Stimulated activated CD8-positive, alpha-beta memory T cell treated with anti-CD3 and anti-CD28 coated beads, Interleukin-12 subunit alpha, Interleukin-12 subunit beta, amount 100 ng/mL, for 24 hours (primary cell): ENCODE measurements around the gene ILKAP.
"Not testable (repeated sequence)": the region's sequence is repeated elsewhere in the genome, so short reads cannot be mapped to it uniquely, and the experiment has no call there.

Source experiments
- DNase-seq: peaks from one replicate; pipeline ENCODE4 v3.0.0-alpha.2; 2020; ENCODE audit errors: extremely low read depth

ILKAP gene

GRCh38 chr2:238202326-238203093, 985 bp downstream of the ILKAP start:
- DNase-seq: no peak

- no peak for DNase-seq
These were observed 13.1 kb downstream of the ILKAP start for GRCh38 chr2:238190445-238190844.

GRCh38 chr2:238187618-238188548, 15.6 kb downstream of the ILKAP start:
- DNase-seq: no peak

- DNase-seq: no peak
These were observed 19.7 kb downstream of the ILKAP start for GRCh38 chr2:238183821-238184220.

GRCh38 chr2:238182362-238182761, 21.1 kb downstream of the ILKAP start:
- no peak for DNase-seq

- no peak for DNase-seq
These were observed 22.9 kb downstream of the ILKAP start for GRCh38 chr2:238180554-238180953.

GRCh38 chr2:238176613-238177012, 26.9 kb downstream of the ILKAP start:
- no peak for DNase-seq

- no peak for DNase-seq
These were observed 28.8 kb downstream of the ILKAP start for GRCh38 chr2:238174701-238175100.

GRCh38 chr2:238174291-238174690, 29.2 kb downstream of the ILKAP start:
- DNase-seq: no peak

- no peak for DNase-seq
These were observed 29.8 kb downstream of the ILKAP start for GRCh38 chr2:238173692-238174091.

- DNase-seq: no peak
These were observed 31.1 kb downstream of the ILKAP start for GRCh38 chr2:238172439-238172838.

- DNase-seq: no peak
These were observed 31.8 kb downstream of the ILKAP start for GRCh38 chr2:238171575-238172187.

- DNase-seq: not testable (repeated sequence)
These were observed 32.4 kb downstream of the ILKAP start for GRCh38 chr2:238171072-238171431.

GRCh38 chr2:238170386-238171071, 33.0 kb downstream of the ILKAP start:
- no peak for DNase-seq

GRCh38 chr2:238169708-238170251, 33.7 kb downstream of the ILKAP start:
- no peak for DNase-seq

GRCh38 chr2:238169048-238169707, 34.3 kb downstream of the ILKAP start:
- no peak for DNase-seq

- DNase-seq: no peak
These were observed 35.1 kb downstream of the ILKAP start for GRCh38 chr2:238168196-238169047.

GRCh38 chr2:238167761-238168160, 35.7 kb downstream of the ILKAP start:
- no peak for DNase-seq

- no peak for DNase-seq
These were observed 36.2 kb downstream of the ILKAP start for GRCh38 chr2:238167344-238167715.
